DMS53 treated with DMSO at 0.1 percent for 48 hours (cell line): ENCODE measurements around the gene BBS12.

Source experiments
- DNase-seq: peaks from one replicate; lab custom pipeline; 2025; ENCODE audit not compliant: unreplicated experiment; lab: John Stamatoyannopoulos, UW

BBS12 gene

DNA sequence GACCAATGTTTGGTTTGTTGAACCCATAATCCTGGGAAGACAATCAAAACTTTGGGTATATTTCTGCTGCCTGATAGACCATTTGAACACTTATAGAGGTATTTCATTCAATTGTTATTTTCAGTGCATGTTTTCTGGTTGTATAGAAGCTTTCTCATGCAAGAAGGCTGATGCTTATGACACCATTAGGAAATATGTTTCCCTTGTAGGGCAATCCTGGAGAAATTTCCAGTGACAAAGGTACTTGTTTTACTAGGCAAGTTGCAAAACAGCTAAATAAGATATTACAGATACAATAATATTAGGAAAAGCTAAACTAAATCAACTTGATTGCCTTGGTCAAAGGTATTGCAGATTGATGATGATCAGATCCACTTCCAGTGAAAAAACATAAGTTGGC is 61.3 kb downstream of the BBS12 start:
- no peak for DNase-seq
